ENCODE measurements around the gene TMEM201. TPM values are rescaled to one million over a fixed set of nuclear protein-coding genes. Genes with fewer than 3 reads are reported as not detected.

The TMEM201 gene
- total and polyA plus RNA-seq, 4 donors: 1.5 to 3.5 (median 2.9) TPM

DNA sequence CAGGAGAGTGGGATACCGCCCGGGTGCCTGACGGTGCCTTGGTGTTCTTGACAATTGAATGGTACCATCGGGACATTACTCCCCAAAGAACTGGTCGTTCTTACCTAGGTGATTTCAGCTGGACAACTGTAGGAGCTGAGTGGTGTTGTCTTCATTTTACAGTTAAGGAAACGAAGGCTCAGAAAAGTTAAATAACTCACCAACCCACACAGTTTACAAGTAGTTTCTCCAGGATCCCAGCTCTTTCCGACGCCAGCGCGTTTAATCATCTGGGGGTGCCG lies 64.4 kb downstream of the TMEM201 start (continued):
- TF ChIP-seq, protein P1, sequence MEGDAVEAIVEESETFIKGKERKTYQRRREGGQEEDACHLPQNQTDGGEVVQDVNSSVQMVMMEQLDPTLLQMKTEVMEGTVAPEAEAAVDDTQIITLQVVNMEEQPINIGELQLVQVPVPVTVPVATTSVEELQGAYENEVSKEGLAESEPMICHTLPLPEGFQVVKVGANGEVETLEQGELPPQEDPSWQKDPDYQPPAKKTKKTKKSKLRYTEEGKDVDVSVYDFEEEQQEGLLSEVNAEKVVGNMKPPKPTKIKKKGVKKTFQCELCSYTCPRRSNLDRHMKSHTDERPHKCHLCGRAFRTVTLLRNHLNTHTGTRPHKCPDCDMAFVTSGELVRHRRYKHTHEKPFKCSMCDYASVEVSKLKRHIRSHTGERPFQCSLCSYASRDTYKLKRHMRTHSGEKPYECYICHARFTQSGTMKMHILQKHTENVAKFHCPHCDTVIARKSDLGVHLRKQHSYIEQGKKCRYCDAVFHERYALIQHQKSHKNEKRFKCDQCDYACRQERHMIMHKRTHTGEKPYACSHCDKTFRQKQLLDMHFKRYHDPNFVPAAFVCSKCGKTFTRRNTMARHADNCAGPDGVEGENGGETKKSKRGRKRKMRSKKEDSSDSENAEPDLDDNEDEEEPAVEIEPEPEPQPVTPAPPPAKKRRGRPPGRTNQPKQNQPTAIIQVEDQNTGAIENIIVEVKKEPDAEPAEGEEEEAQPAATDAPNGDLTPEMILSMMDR (IDR thresholded peaks at IDR 0.05; ENCODE audit: low read depth, low read length, missing input control): no peak
- no peak for TF ChIP-seq JUND (IDR thresholded peaks at IDR 0.05)

GRCh38 chr1:9653491-9654050 lies 64.9 kb downstream of the TMEM201 start:
- Histone ChIP-seq H3K9me3 (ENCODE audit: control insufficient read depth in 4 of 4, low read length in 3 of 4) (no peaks in the 10 kb centered on the region), H3K4me3 (ENCODE audit: low read depth in 1 of 3, low read length in 3 of 3) (no peak overlapping the region), H3K9ac (ENCODE audit: low read depth in 1 of 2, low read length in 2 of 2) (no peak overlapping the region), H3K27me3 (ENCODE audit: control insufficient read depth in 4 of 4, insufficient read depth in 4 of 4, low read length in 3 of 4) (peaks cover 0 to 9% (median 1%) of the 10 kb centered on the region in 4 donors), H3K36me3 (ENCODE audit: control insufficient read depth in 4 of 4, insufficient read depth in 3 of 4, low read depth in 1 of 4, low read length in 3 of 4) (no peaks in the 10 kb centered on the region), H3K4me1 (ENCODE audit: control insufficient read depth in 4 of 4, insufficient read depth in 4 of 4, low read length in 3 of 4) (peaks cover 0 to 17% (median 9%) of the 10 kb centered on the region in 4 donors), H3K27ac (ENCODE audit: low read depth in 1 of 2, low read length in 2 of 2) (peak overlapping the region in 1 of 2 donors; percentile 66)
- TF ChIP-seq, protein P1 (IDR thresholded peaks at IDR 0.05; ENCODE audit: low read depth, low read length, missing input control): no peak
- TF ChIP-seq RAD21 (IDR thresholded peaks at IDR 0.05) (no peak), HNF4A (conservative IDR thresholded peaks at IDR 0.05) (no peak)
- no peak for DNase-seq (ENCODE audit: low spot score)
- 54% methylated on average over 10 of the region's 10 CpGs for WGBS

GRCh38 chr1:9654051-9654833 lies 65.5 kb downstream of the TMEM201 start:
- DNase-seq (ENCODE audit: low spot score): no peak
- Histone ChIP-seq H3K4me1 (ENCODE audit: control insufficient read depth in 4 of 4, insufficient read depth in 4 of 4, low read length in 3 of 4) (peaks cover 0 to 17% (median 9%) of the 10 kb centered on the region in 4 donors), H3K9me3 (ENCODE audit: control insufficient read depth in 4 of 4, low read length in 3 of 4) (no peaks in the 10 kb centered on the region), H3K9ac (ENCODE audit: low read depth in 1 of 2, low read length in 2 of 2) (no peak overlapping the region), H3K27me3 (ENCODE audit: control insufficient read depth in 4 of 4, insufficient read depth in 4 of 4, low read length in 3 of 4) (peaks cover 0 to 9% (median 1%) of the 10 kb centered on the region in 4 donors), H3K4me3 (ENCODE audit: low read depth in 1 of 3, low read length in 3 of 3) (no peak overlapping the region), H3K27ac (ENCODE audit: low read depth in 1 of 2, low read length in 2 of 2) (peak overlapping the region; percentile 7 to 66), H3K36me3 (ENCODE audit: control insufficient read depth in 4 of 4, insufficient read depth in 3 of 4, low read depth in 1 of 4, low read length in 3 of 4) (no peaks in the 10 kb centered on the region)
- TF ChIP-seq FOXA1 (IDR thresholded peaks at IDR 0.05): no peak
- TF ChIP-seq, protein P2, sequence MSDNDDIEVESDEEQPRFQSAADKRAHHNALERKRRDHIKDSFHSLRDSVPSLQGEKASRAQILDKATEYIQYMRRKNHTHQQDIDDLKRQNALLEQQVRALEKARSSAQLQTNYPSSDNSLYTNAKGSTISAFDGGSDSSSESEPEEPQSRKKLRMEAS (IDR thresholded peaks at IDR 0.05): no peak
- TF ChIP-seq, protein P3, sequence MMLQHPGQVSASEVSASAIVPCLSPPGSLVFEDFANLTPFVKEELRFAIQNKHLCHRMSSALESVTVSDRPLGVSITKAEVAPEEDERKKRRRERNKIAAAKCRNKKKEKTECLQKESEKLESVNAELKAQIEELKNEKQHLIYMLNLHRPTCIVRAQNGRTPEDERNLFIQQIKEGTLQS (IDR thresholded peaks at IDR 0.05): no peak
- TF ChIP-seq RXRA (IDR thresholded peaks at IDR 0.05): no peak
- no peak for TF ChIP-seq HNF4A (conservative IDR thresholded peaks at IDR 0.05)
- no peak for TF ChIP-seq SP1 (IDR thresholded peaks at IDR 0.05)
- TF ChIP-seq, protein P1 (IDR thresholded peaks at IDR 0.05; ENCODE audit: low read depth, low read length, missing input control): no peak
- no peak for TF ChIP-seq GABPA (IDR thresholded peaks at IDR 0.05 in 1 of 2, conservative IDR thresholded peaks at IDR 0.05 in 1 of 2)
- TF ChIP-seq, protein P4, sequence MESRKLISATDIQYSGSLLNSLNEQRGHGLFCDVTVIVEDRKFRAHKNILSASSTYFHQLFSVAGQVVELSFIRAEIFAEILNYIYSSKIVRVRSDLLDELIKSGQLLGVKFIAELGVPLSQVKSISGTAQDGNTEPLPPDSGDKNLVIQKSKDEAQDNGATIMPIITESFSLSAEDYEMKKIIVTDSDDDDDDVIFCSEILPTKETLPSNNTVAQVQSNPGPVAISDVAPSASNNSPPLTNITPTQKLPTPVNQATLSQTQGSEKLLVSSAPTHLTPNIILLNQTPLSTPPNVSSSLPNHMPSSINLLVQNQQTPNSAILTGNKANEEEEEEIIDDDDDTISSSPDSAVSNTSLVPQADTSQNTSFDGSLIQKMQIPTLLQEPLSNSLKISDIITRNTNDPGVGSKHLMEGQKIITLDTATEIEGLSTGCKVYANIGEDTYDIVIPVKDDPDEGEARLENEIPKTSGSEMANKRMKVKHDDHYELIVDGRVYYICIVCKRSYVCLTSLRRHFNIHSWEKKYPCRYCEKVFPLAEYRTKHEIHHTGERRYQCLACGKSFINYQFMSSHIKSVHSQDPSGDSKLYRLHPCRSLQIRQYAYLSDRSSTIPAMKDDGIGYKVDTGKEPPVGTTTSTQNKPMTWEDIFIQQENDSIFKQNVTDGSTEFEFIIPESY (IDR thresholded peaks at IDR 0.05): no peak
- no peak for TF ChIP-seq RAD21 (IDR thresholded peaks at IDR 0.05)
- no peak for TF ChIP-seq TAF1 (conservative IDR thresholded peaks at IDR 0.05)
- TF ChIP-seq YY1 (IDR thresholded peaks at IDR 0.05): no peak
- TF ChIP-seq HNF4G (IDR thresholded peaks at IDR 0.05): no peak
- no peak for TF ChIP-seq REST (IDR thresholded peaks at IDR 0.05)
- no peak for TF ChIP-seq FOXA2 (IDR thresholded peaks at IDR 0.05)
- 71% methylated on average over 25 of the region's 25 CpGs for WGBS
